HUES64 (cell line): ENCODE data around the gene MSRB1.
"Not testable (repeated sequence)": the region's sequence is repeated elsewhere in the genome, so short reads cannot be mapped to it uniquely, and the experiment has no call there.

Experiments used
- H3K27ac ChIP-seq: 2 replicates; pipeline ENCODE4 v1.7.0; 2013; ENCODE audit warnings: low read depth, low read length, inconsistent platforms
- H3K27me3 ChIP-seq: 2 replicates; pipeline ENCODE4 v1.6.1; 2013; ENCODE audit warnings: mild to moderate bottlenecking, low read length; ENCODE audit not compliant: insufficient read depth
- H3K36me3 ChIP-seq: 2 replicates; pipeline ENCODE4 v1.6.1; 2013; ENCODE audit warnings: mild to moderate bottlenecking, low read length; ENCODE audit not compliant: insufficient read depth
- H3K4me1 ChIP-seq: 2 replicates; pipeline ENCODE4 v1.6.1; 2013; ENCODE audit warnings: mild to moderate bottlenecking, low read length, moderate library complexity; ENCODE audit not compliant: insufficient read depth
- H3K4me3 ChIP-seq: 2 replicates; pipeline ENCODE4 v1.5.1; 2013; ENCODE audit warnings: mild to moderate bottlenecking, low read length, moderate library complexity
- H3K9ac ChIP-seq: 2 replicates; pipeline ENCODE4 v1.6.1; 2013; ENCODE audit warnings: mild to moderate bottlenecking, low read depth, low read length
- H3K9me3 ChIP-seq: 2 replicates; pipeline ENCODE4 v1.6.1; 2013; ENCODE audit warnings: low read depth, low read length; ENCODE audit not compliant: insufficient read depth
- WGBS: fragments of 150-250, 120-280 bp; methylation state at CpG from one replicate; pipeline ENCODE4 v1.1.7; 2013; ENCODE audit warnings: missing lambda C conversion rate; 5-methylcytosine and 5-hydroxymethylcytosine counted together

MSRB1 gene

DNA sequence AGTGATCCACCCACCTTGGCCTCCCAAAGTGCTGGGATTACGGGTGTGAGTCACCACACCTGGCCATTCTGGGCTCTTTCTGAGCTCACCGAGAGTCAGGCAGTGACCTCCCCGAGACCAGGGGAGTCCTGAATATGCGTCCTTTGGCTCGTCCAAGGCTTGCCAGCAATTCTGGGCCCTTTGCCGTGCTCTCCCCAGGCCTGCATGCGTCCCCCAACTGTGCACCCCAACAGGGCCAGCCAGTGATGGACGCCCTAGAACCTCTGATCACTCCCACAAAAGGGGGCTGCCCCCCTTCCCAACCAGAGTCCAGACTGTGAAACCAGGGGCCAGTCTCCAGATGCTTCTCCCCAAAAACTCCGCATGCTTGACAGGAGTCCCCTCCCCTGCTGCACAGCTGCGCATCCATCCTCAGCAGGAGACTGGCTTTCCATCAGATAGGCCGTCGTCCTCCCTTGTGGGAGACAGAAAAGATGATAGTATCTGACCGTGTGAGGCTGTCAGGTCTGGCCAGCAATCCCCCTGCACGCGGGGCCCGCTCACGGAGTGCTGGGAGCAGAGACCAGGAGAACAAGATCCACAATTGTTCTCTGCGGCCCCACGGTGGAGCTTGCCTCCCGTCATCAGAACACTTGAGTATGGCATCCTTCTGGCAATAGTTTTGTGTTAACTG lies 40.3 kb downstream of the MSRB1 start:
- peaks cover 12% of the 10 kb centered on the region for H3K27me3 ChIP-seq
- no peaks in the 10 kb centered on the region for H3K4me1 ChIP-seq
- no peak overlapping the region for H3K27ac ChIP-seq
- 89% methylated on average over 20 of the region's 20 CpGs for WGBS
- H3K36me3 ChIP-seq = no peaks in the 10 kb centered on the region
- no peak overlapping the region for H3K4me3 ChIP-seq
- H3K9me3 ChIP-seq = no peaks in the 10 kb centered on the region
- no peak overlapping the region for H3K9ac ChIP-seq

DNA sequence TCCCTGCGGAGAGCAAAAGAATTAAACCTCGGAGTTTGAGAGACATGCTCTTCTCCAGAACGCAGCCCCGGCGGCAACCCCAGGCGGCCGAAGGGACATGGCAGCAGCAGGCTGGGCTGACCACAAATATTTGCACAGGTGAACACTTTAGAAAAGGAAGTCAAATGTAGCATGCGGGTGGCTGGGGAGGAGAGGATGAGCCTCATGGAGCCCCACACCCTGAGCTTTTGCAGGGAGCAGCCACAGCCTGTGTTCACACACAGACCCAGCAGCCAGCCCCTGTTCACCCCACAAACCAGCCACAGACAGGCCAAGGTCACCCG lies 42.6 kb downstream of the MSRB1 start:
- Histone ChIP-seq H3K4me1 (no peaks in the 10 kb centered on the region), H3K27ac (no peak overlapping the region), H3K27me3 (no peaks in the 10 kb centered on the region), H3K9me3 (no peaks in the 10 kb centered on the region), H3K9ac (no peak overlapping the region), H3K4me3 (no peak overlapping the region), H3K36me3 (no peaks in the 10 kb centered on the region)
- 92% methylated on average over 9 of the region's 9 CpGs for WGBS

DNA sequence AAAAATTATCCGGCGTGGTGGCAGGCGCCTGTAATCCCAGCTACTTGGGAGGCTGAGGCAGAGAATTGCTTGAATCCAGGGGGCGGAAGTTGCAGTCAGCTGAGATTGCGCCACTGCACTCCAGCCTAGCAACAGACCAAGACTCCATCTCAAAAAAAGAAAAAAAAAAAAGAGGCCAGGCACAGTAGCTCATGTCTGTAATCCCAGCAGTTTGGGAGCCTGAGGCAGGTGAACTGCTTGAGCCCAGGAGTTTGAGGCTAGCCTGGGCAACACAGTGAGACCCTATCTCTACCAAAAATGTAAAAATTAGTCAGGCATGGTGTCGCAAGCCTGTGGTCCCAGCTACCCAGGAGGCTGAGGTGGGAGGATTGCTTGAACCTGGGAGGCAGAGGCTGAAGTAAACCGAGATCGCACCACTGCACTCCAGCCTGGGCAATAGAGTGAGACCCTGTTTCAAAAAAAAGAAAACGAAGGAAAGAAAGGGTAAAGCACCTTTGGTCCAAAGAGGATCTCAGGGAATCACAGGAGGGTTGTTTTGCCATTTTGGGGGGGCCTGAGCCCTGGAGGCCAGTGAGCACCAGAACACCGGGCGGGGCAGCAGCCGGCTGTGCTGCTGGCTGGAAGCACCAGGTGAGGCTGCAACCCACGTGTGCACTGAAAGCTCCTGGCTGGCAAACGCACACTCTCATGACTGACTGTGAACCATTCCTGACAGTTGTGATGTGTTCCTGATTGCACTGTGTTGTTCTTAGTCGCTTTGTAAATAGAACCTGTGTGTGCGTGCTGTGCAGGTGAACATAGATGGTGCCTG lies 43.2 kb downstream of the MSRB1 start:
- Histone ChIP-seq H3K9me3 (no peaks in the 10 kb centered on the region), H3K4me3 (no peak overlapping the region), H3K27me3 (no peaks in the 10 kb centered on the region), H3K27ac (no peak overlapping the region), H3K9ac (no peak overlapping the region), H3K4me1 (no peaks in the 10 kb centered on the region), H3K36me3 (no peaks in the 10 kb centered on the region)
- WGBS = 89% methylated on average over 16 of the region's 16 CpGs

DNA sequence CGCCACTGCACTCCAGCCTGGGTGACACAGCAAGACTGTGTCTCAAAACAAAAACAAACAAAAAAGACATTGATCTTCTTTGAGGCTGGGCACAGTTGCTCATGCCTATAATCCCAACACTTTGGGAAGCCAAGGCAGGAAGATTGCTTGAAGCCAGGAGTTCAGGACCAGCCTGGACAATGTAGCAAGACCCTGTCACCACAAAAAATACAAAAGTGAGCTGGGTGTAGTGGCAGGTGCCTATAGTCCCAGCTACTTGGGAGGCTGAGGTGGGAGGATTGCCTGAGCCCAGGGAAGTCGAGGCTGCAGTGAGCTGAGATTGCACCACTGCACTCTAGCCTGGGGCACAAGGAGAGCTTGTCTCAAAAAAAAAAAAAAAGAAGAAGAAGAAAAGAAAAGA lies 45.3 kb downstream of the MSRB1 start:
- H3K4me3 ChIP-seq, H3K9ac ChIP-seq, H3K27me3 ChIP-seq, H3K36me3 ChIP-seq, H3K9me3 ChIP-seq, H3K4me1 ChIP-seq, H3K27ac ChIP-seq: not testable (repeated sequence)
- 94% methylated on average over 2 of the region's 2 CpGs for WGBS

DNA sequence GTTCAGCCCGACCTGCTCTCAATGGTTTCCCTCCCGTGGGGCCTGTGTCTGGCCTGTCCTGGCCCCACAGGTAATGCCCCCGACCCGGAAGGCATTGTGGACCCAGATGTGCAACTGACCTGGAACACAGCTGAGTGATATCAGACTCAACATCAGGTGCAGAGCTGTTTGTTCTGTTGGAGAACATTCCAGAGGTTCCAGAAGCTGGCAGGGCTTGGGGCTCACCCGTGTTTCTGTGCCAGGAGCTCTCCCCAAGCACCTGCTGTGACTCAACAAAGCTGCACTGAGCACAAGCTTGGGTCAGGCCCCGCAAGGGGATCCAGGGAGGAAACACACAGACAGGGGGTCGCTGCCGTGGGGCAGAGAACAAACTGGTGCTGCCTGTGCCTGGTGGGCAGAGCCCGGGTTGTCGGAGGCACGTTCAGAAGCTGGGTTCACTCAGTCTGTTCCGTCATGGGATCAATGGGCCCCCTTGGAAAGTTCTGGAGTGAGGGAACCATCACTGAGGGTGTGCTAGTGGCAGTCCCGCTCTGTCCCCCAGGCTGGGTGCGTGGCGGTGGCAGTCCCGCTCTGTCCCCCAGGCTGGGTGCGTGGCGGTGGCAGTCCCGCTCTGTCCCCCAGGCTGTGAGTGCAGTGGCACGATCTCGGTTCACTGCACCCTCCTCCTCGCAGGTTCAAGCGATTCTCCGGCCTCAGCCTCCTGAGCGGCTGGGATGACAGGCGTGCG lies 46.9 kb downstream of the MSRB1 start:
- Histone ChIP-seq H3K9ac (no peak overlapping the region), H3K36me3 (no peaks in the 10 kb centered on the region), H3K9me3 (no peaks in the 10 kb centered on the region), H3K4me1 (no peaks in the 10 kb centered on the region; the same call in 1 of the 2 replicates), H3K27ac (no peak overlapping the region), H3K4me3 (no peak overlapping the region), H3K27me3 (no peaks in the 10 kb centered on the region)
- WGBS = 89% methylated on average over 27 of the region's 27 CpGs

DNA sequence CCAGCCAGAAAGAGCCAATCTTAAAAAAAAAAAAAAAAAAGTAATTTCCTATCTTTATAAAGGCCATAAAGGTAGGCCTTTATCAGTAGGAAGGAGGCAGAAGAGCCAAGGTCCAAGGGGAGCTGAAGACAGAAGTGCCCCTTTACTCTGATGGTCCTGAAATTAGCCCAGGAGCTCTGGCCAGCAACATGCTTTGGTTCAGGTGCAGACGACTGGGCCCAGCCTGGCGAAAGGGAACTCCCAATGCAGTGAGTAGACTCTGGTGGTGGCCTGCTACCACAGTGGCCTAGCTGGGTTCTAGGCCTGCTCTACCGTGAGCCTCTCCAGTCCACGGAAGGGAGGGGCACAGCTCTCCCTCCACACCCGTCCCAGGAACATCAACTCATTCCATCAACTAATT lies 47.9 kb downstream of the MSRB1 start:
- H3K27ac ChIP-seq = no peak overlapping the region
- no peaks in the 10 kb centered on the region; the same call in 1 of the 2 replicates for H3K4me1 ChIP-seq
- H3K9ac ChIP-seq = no peak overlapping the region
- no peak overlapping the region for H3K4me3 ChIP-seq
- H3K27me3 ChIP-seq = 0 out of 2 replicates have a peak, but pooled peaks cover 2% of the 10 kb centered on the region
- 86% methylated on average over 5 of the region's 5 CpGs for WGBS
- H3K36me3 ChIP-seq = no peaks in the 10 kb centered on the region
- H3K9me3 ChIP-seq = no peaks in the 10 kb centered on the region

DNA sequence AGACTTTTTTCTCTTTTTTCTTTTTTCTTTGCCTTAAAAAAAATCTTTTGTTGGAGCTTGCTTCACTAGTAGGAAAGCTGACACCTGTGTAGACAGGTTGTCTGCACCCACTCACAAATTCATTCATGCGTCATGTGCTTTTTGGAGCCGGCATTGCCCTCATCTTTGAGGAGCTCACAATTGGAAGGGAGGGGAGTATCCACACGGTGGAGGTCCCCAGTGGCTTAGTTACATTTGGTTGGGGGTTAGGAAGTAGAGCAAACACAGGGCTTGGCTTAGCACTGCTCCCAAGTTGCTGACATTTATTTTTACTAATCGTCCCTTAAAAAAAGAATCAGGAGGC lies 52.3 kb downstream of the MSRB1 start:
- no peak overlapping the region for H3K27ac ChIP-seq
- H3K4me1 ChIP-seq = no peaks in the 10 kb centered on the region; the same call in 1 of the 2 replicates
- WGBS = 63% methylated on average over 4 of the region's 4 CpGs
- no peaks in the 10 kb centered on the region for H3K36me3 ChIP-seq
- H3K4me3 ChIP-seq = no peak overlapping the region
- 0 out of 2 replicates have a peak, but pooled peaks cover 2% of the 10 kb centered on the region for H3K27me3 ChIP-seq
- H3K9me3 ChIP-seq = no peaks in the 10 kb centered on the region
- no peak overlapping the region for H3K9ac ChIP-seq

DNA sequence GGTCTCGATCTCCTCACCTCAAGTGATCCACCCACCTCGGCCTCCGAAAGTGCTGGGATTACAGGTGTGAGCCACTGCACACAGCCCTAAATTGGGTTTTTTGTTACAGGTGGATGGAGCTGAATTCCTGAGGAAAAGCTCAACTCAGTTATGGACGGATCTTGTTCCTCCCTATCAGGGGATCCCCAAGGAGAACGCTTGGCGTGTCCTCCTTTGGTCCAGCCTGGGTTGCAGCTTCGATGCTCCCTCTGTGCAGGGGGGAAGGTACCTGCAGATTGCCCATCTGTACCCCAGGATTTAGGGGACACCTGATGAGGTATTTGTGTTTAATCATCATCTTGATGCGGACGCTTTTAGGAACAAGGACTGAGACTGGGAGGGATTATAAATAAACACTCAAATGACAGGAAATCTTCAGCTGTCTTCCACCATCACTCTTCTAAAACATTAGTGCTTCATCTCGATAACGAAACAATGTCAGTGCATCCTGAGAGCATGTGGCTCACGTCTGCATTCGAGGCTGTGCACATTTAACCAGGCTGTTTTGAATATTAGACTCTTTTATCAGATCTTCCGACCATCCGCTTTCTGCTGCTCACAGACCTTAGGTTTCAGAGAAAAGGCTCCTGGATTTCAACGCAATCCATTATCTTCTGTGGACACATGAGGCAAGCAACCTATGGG lies 52.8 kb downstream of the MSRB1 start:
- WGBS = 88% methylated on average over 16 of the region's 16 CpGs
- H3K4me1 ChIP-seq = no peaks in the 10 kb centered on the region; the same call in 1 of the 2 replicates
- H3K9me3 ChIP-seq = no peaks in the 10 kb centered on the region
- H3K27ac ChIP-seq = no peak overlapping the region
- H3K9ac ChIP-seq = no peak overlapping the region
- H3K27me3 ChIP-seq = 0 out of 2 replicates have a peak, but pooled peaks cover 2% of the 10 kb centered on the region
- no peak overlapping the region for H3K4me3 ChIP-seq
- H3K36me3 ChIP-seq = no peaks in the 10 kb centered on the region
